HepG2 (cell line): ENCODE data around the gene FOXA3. TPM values are rescaled to one million over a fixed set of nuclear protein-coding genes. Genes with fewer than 3 reads are reported as not detected.

Source experiments
- CEBPB ChIP-seq: IDR thresholded peaks from 2 replicates; pipeline ENCODE4 v1.6.1; 2011; ENCODE audit warnings: low read depth, low read length, improper control_type of control experiment, borderline replicate concordance
- ELF3 ChIP-seq: IDR thresholded peaks from 2 replicates; pipeline ENCODE4 v1.6.1; 2016; ENCODE audit warnings: missing genetic modification reagents, missing compliant biosample characterization
- ETV5 ChIP-seq: IDR thresholded peaks from 2 replicates; pipeline ENCODE4 v1.6.1; 2018; ENCODE audit warnings: missing biosample characterization, missing genetic modification reagents, inconsistent platforms, borderline replicate concordance
- KDM4B ChIP-seq: sonication (generic); formaldehyde crosslinking; IDR thresholded peaks from 2 replicates; pipeline ENCODE4 v1.4.0; 2020; ENCODE audit warnings: missing genetic modification reagents
- MAF1 ChIP-seq: sonication (generic); formaldehyde crosslinking; IDR thresholded peaks from 2 replicates; pipeline ENCODE4 v1.5.0; 2020; ENCODE audit warnings: missing genetic modification reagents, borderline replicate concordance
- MED1 ChIP-seq: sonication (generic); formaldehyde crosslinking; IDR thresholded peaks from 2 replicates; pipeline ENCODE4 v1.4.0; 2020; ENCODE audit warnings: missing genetic modification reagents
- NFE2L2 ChIP-seq: fragments of 150-350 bp; IDR thresholded peaks from 2 replicates; pipeline ENCODE4 v1.6.1; 2014; ENCODE audit warnings: low read length
- TEAD3 ChIP-seq: optimal IDR thresholded peaks from 2 replicates; pipeline ENCODE3; 2016; ENCODE audit warnings: borderline replicate concordance
- ZNF12 ChIP-seq: sonication (generic); formaldehyde crosslinking; IDR thresholded peaks from 2 replicates; pipeline ENCODE4 v1.5.0; 2020; ENCODE audit warnings: missing genetic modification reagents
- ZNF350 ChIP-seq: sonication (generic); formaldehyde crosslinking; IDR thresholded peaks from 2 replicates; pipeline ENCODE4 v1.4.0; 2020; ENCODE audit warnings: mild to moderate bottlenecking, low read depth, missing genetic modification reagents, borderline replicate concordance
- ZNF766 ChIP-seq: sonication (generic); formaldehyde crosslinking; IDR thresholded peaks from 2 replicates; pipeline ENCODE4 v1.5.0; 2020; ENCODE audit warnings: missing genetic modification reagents, borderline replicate concordance
- polyA plus RNA-seq, 8 experiments: library from polyadenylated mRNA; depleted of rRNA in 3 of 8; stranded (reverse) in 7 of 8; unstranded in 1 of 8; fragments of >200 nt; fragmentation: Illumina TruSeq in 4 of 8; extraction: Trizol in 4 of 8; gene quantifications; 2 replicates each; pipeline versions ENCODE4 v1.2.1 to v1.2.3, GENCODE V29; 2011 to 2016; ENCODE audit warnings: low read depth in 4 of 8, missing spikeins in 1 of 8, mixed read lengths in 1 of 8; ENCODE audit not compliant: insufficient read depth in 1 of 8
- total RNA-seq, 5 experiments: library from RNA; depleted of rRNA; stranded (reverse); fragments of >200 nt; fragmentation: Illumina TruSeq; extraction: Trizol; gene quantifications; 2 replicates each; pipeline ENCODE4 v1.2.3, GENCODE V29; 2016; ENCODE audit warnings: low read depth in 1 of 5
- TF ChIP-seq, protein P1 (sequence below), 2 experiments: fragments of 450-650 bp in 1 of 2; sonication (generic) in 1 of 2; formaldehyde crosslinking in 1 of 2; IDR thresholded peaks; 2 replicates each; pipeline versions ENCODE4 v1.6.1 to v1.8.0; 2016 to 2022; ENCODE audit warnings: antibody characterized with exemption in 1 of 2, mild to moderate bottlenecking in 1 of 2, missing genetic modification reagents in 1 of 2
- TF ChIP-seq, protein P2 (sequence below): sonication (generic); formaldehyde crosslinking; IDR thresholded peaks from 2 replicates; pipeline ENCODE4 v1.4.0; 2020; ENCODE audit warnings: missing genetic modification reagents
- TF ChIP-seq, protein P3 (sequence below): sonication (generic); formaldehyde crosslinking; IDR thresholded peaks from 2 replicates; pipeline ENCODE4 v1.5.0; 2020; ENCODE audit warnings: missing genetic modification reagents

Gene FOXA3
- total and polyA plus RNA-seq, 2 of the 13 experiments (the other 11 are each of a cell fraction or from before 2014, with no cell fraction given), result 29.8 to 47.6 TPM

DNA sequence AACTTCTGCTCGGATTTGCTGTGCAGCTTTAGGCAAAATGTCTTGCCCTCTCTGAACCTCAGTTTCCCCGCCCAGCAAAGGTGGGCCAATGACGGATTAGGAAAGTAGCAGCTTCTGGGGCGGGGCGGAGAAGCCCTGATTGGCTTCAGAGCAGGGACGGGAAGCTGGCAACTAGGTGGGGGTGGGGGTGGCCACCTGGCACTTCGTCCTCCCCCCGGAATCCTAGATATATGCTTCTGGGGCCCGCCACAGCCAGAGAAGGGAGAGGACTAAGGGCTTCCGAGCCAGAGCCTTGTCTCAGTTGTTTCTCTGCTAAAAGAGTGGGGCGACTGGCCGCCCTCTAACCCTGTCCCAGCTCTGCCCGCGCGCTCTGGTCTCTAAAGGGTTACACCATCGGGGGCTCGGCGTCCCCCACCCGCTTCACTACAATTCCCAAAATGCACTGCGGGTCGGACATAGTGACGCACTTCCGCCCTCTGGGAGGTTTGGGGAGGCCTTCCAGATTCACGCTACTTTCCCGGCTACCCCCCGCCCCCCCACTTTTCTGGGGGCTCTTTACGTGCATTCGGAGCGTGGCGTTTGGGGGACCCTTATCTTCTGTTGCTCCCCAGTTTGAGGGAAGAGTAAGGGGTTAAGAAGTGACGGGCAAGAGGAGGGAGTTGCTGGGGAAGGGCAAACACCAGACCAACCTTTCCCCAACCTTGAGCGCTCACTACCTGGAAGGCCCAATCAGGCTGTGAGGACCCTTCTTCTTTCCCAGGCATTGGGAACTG lies 22.5 kb downstream of the FOXA3 start (continued):
- TF ChIP-seq, protein P1, sequence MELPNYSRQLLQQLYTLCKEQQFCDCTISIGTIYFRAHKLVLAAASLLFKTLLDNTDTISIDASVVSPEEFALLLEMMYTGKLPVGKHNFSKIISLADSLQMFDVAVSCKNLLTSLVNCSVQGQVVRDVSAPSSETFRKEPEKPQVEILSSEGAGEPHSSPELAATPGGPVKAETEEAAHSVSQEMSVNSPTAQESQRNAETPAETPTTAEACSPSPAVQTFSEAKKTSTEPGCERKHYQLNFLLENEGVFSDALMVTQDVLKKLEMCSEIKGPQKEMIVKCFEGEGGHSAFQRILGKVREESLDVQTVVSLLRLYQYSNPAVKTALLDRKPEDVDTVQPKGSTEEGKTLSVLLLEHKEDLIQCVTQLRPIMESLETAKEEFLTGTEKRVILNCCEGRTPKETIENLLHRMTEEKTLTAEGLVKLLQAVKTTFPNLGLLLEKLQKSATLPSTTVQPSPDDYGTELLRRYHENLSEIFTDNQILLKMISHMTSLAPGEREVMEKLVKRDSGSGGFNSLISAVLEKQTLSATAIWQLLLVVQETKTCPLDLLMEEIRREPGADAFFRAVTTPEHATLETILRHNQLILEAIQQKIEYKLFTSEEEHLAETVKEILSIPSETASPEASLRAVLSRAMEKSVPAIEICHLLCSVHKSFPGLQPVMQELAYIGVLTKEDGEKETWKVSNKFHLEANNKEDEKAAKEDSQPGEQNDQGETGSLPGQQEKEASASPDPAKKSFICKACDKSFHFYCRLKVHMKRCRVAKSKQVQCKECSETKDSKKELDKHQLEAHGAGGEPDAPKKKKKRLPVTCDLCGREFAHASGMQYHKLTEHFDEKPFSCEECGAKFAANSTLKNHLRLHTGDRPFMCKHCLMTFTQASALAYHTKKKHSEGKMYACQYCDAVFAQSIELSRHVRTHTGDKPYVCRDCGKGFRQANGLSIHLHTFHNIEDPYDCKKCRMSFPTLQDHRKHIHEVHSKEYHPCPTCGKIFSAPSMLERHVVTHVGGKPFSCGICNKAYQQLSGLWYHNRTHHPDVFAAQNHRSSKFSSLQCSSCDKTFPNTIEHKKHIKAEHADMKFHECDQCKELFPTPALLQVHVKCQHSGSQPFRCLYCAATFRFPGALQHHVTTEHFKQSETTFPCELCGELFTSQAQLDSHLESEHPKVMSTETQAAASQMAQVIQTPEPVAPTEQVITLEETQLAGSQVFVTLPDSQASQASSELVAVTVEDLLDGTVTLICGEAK (IDR thresholded peaks at IDR 0.05), result no peak
- TF ChIP-seq, protein P1 (CRISPR knock-in tag; IDR thresholded peaks at IDR 0.05), result peak; percentile 31; the same call in 1 of the 2 replicates
- TF ChIP-seq TEAD3 (peak; percentile 28), KDM4B (CRISPR knock-in tag) (peak; percentile 30; the same call in 1 of the 2 replicates), ETV5 (CRISPR knock-in tag) (peak; percentile 56; the same call in 1 of the 2 replicates), MAF1 (CRISPR knock-in tag) (0 out of 2 replicates have a peak, but pooled peaks have one; percentile 78), ZNF766 (CRISPR knock-in tag) (no peak), NFE2L2 (no peak), ZNF12 (no peak), CEBPB (no peak), MED1 (peak; percentile 67; the same call in 1 of the 2 replicates), ELF3 (CRISPR knock-in tag) (peak; percentile 55; the same call in 1 of the 2 replicates), ZNF350 (peak; percentile 58; the same call in 1 of the 2 replicates)
- TF ChIP-seq, protein P2, sequence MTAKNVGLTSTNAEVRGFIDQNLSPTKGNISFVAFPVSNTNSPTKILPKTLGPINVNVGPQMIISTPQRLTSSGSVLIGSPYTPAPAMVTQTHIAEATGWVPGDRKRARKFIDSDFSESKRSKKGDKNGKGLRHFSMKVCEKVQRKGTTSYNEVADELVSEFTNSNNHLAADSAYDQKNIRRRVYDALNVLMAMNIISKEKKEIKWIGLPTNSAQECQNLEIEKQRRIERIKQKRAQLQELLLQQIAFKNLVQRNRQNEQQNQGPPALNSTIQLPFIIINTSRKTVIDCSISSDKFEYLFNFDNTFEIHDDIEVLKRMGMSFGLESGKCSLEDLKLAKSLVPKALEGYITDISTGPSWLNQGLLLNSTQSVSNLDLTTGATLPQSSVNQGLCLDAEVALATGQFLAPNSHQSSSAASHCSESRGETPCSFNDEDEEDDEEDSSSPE (CRISPR knock-in tag), result peak; percentile 47; the same call in 1 of the 2 replicates
- TF ChIP-seq, protein P3, sequence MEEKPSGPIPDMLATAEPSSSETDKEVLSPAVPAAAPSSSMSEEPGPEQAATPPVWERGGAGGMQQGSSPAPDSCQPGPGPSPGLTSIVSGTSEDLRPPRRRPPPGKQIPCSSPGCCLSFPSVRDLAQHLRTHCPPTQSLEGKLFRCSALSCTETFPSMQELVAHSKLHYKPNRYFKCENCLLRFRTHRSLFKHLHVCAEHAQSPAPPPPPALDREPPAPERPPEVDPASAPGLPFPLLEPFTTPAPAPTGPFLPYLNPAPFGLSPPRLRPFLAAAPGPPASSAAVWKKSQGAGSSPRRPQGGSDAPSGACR (CRISPR knock-in tag), result peak; percentile 25; the same call in 1 of the 2 replicates
